T-cell (primary cell): Measurements from ENCODE around the gene CNOT9. TPM values are rescaled to one million over a fixed set of nuclear protein-coding genes. Genes with fewer than 3 reads are reported as not detected.

ENCODE experiments used
- ATAC-seq, 4 experiments: fragments of 200-7000 bp in 3 of 4; fragments of 150-1000 bp in 1 of 4; cut with Tn5 transposase; replicated peaks in 1 of 4; 1 replicate in 3 of 4; 2 replicates in 1 of 4; pipeline ENCODE4 v1.10.0; 2021; ENCODE audit warnings: moderate library complexity in 3 of 4, mild to moderate bottlenecking in 2 of 4, moderate number of reproducible peaks in 1 of 4
- CTCF ChIA-PET, 2 donors: fragments of 300-600 bp; sonication (Branson Sonifier 250); formaldehyde crosslinking; loops; one replicate each; lab custom pipeline; 2022; ENCODE audit warnings: antibody characterized with exemption in 2 of 2; lab: Charles Lee
- POLR2A ChIA-PET, 2 donors: fragments of 300-600 bp; sonication (Branson Sonifier 250); formaldehyde crosslinking; loops; one replicate each; lab custom pipeline; 2022; ENCODE audit warnings: antibody characterized with exemption in 2 of 2; lab: Charles Lee
- DNase-seq, 35 experiments: peaks; one replicate each; pipeline versions ENCODE4 v3.0.0 to v3.0.0-alpha.2; 2013 to 2023
- H3K27ac ChIP-seq: one replicate; pipeline ENCODE4 v1.5.1; 2013; ENCODE audit warnings: low read length
- H3K27me3 ChIP-seq, 2 experiments: replicated peaks in 1 of 2; 1 replicate in 1 of 2; 2 replicates in 1 of 2; pipeline versions ENCODE4 v1.6.1 to v1.7.0; 2013; ENCODE audit warnings: low read length in 1 of 2, mixed read lengths in 1 of 2; ENCODE audit not compliant: control insufficient read depth in 2 of 2, insufficient read depth in 2 of 2; ENCODE audit errors: extremely low read depth in 1 of 2
- H3K36me3 ChIP-seq, 2 donors: 1 replicate in 1 of 2; 2 replicates in 1 of 2; pipeline versions ENCODE4 v1.6.1 to v1.7.0; 2013; ENCODE audit warnings: low read length in 1 of 2; ENCODE audit not compliant: control insufficient read depth in 2 of 2, insufficient read depth in 1 of 2; ENCODE audit errors: extremely low read depth in 1 of 2
- H3K4me1 ChIP-seq, 2 experiments: 1 replicate in 1 of 2; 2 replicates in 1 of 2; pipeline versions ENCODE4 v1.6.1 to v1.7.0; 2013; ENCODE audit warnings: low read length in 2 of 2, mixed read lengths in 1 of 2; ENCODE audit not compliant: insufficient read depth in 2 of 2, control insufficient read depth in 1 of 2; ENCODE audit errors: extremely low read depth in 1 of 2
- H3K4me3 ChIP-seq, 2 donors: 1 replicate in 1 of 2; 2 replicates in 1 of 2; pipeline versions ENCODE4 v1.5.1 to v1.7.0; 2013; ENCODE audit warnings: mild to moderate bottlenecking in 2 of 2, low read length in 1 of 2, moderate library complexity in 1 of 2; ENCODE audit not compliant: control insufficient read depth in 1 of 2; ENCODE audit errors: extremely low read depth in 1 of 2
- H3K9me3 ChIP-seq: 2 replicates; pipeline ENCODE4 v1.7.0; 2013
- H3K27ac Mint-ChIP-seq, 2 donors: one replicate each; pipeline ENCODE4 v1.8.0; 2020 to 2021; ENCODE audit warnings: mild to moderate bottlenecking in 2 of 2, mixed read lengths in 2 of 2
- H3K27me3 Mint-ChIP-seq, 2 donors: one replicate each; pipeline ENCODE4 v1.8.0; 2021 to 2022; ENCODE audit warnings: mixed read lengths in 2 of 2
- H3K36me3 Mint-ChIP-seq: one replicate; pipeline ENCODE4 v1.8.0; 2021; ENCODE audit warnings: mixed read lengths
- H3K4me1 Mint-ChIP-seq, 3 donors: one replicate each; pipeline ENCODE4 v1.8.0; 2020 to 2022; ENCODE audit warnings: mixed read lengths in 3 of 3, mild to moderate bottlenecking in 1 of 3
- H3K4me3 Mint-ChIP-seq, 3 donors: one replicate each; pipeline ENCODE4 v1.8.0; 2020 to 2022; ENCODE audit warnings: mild to moderate bottlenecking in 3 of 3, mixed read lengths in 3 of 3, moderate library complexity in 3 of 3
- H3K9me3 Mint-ChIP-seq, 3 donors: one replicate each; pipeline ENCODE4 v1.8.0; 2020 to 2022; ENCODE audit warnings: mixed read lengths in 3 of 3
- WGBS: methylation state at CpG from one replicate; pipeline ENCODE4 v1.1.5; 2013; ENCODE audit warnings: missing lambda C conversion rate; ENCODE audit not compliant: insufficient coverage; 5-methylcytosine and 5-hydroxymethylcytosine counted together
- total RNA-seq, 35 experiments: library from RNA in 6 of 35; stranded (reverse) in 6 of 35; fragments of 120-200 nt in 1 of 35; gene quantifications; one replicate each; pipeline versions ENCODE4 v1.2.1 to v1.2.4 and lab custom pipeline; 2013 to 2026

The CNOT9 gene
- total RNA-seq, 5 donors from 2014 or later (not counting 1 experiment from before 2014, with no cell fraction given), result 44.1 to 64.2 (median 50.2) TPM

- H3K4me3 ChIP-seq, result no peak overlapping the region
- no peaks in the 10 kb centered on the region for H3K9me3 ChIP-seq
- peaks cover 21 to 61% of the 10 kb centered on the region in 2 donors for H3K36me3 ChIP-seq
- WGBS, result 100% methylated on average over 1 of the region's 5 CpGs
- ATAC-seq, result no peak
- no peaks in the 10 kb centered on the region for H3K27me3 ChIP-seq
- H3K27me3 Mint-ChIP-seq, result no peaks in the 10 kb centered on the region
- CTCF ChIA-PET, result no interaction called here
- no peak overlapping the region for H3K27ac ChIP-seq
- POLR2A ChIA-PET, result no interaction called here
- H3K36me3 Mint-ChIP-seq, result peaks cover 56% of the 10 kb centered on the region
- no peaks in the 10 kb centered on the region for H3K4me1 Mint-ChIP-seq
- H3K27ac Mint-ChIP-seq, result no peak overlapping the region
- no peak overlapping the region for H3K4me3 Mint-ChIP-seq
- no peak for DNase-seq
- no peaks in the 10 kb centered on the region for H3K9me3 Mint-ChIP-seq
- no peaks in the 10 kb centered on the region for H3K4me1 ChIP-seq
Measured at GRCh38 chr2:218635719-218636118, 67.1 kb downstream of the CNOT9 start.

DNA sequence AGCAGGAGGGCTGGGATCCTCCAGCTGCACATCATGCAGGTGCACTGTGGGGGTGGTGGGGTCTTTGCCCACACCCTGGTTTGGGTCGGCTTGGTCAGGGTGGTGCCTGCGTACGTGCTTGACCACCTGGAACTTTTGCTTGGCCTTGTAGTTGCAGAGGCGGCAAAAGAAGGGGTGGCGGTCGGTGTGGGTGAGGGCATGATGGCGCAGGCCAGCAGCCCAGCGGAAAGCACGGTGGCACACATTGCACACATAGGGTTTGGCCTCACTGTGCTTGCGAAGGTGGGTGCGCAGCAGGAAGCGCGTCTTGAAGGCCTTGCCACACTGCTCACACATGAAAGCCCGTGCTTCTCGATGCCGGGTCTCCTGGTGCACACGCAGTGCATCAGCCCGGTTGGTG is 69.7 kb downstream of the CNOT9 start:
- no peaks in the 10 kb centered on the region for H3K27me3 ChIP-seq
- Mint-ChIP-seq H3K9me3 (no peaks in the 10 kb centered on the region), H3K36me3 (peaks cover 56% of the 10 kb centered on the region), H3K4me1 (no peaks in the 10 kb centered on the region), H3K4me3 (no peak overlapping the region), H3K27me3 (no peaks in the 10 kb centered on the region), H3K27ac (peak overlapping the region in 1 of 2 donors; percentile 22)
- no peak for DNase-seq
- CTCF ChIA-PET, result no interaction called here
- no peaks in the 10 kb centered on the region for H3K9me3 ChIP-seq
- POLR2A ChIA-PET, result no interaction called here
- H3K36me3 ChIP-seq, result peaks cover 29 to 79% of the 10 kb centered on the region in 2 donors
- no peak for ATAC-seq
- WGBS, result 98% methylated on average over 18 of the region's 18 CpGs
- H3K4me3 ChIP-seq, result no peak overlapping the region
- no peaks in the 10 kb centered on the region for H3K4me1 ChIP-seq
- no peak overlapping the region for H3K27ac ChIP-seq

GRCh38 chr2:218642121-218642656 is 73.5 kb downstream of the CNOT9 start:
- Mint-ChIP-seq H3K36me3 (peaks cover 53% of the 10 kb centered on the region), H3K27me3 (no peaks in the 10 kb centered on the region), H3K9me3 (no peaks in the 10 kb centered on the region), H3K27ac (no peak overlapping the region), H3K4me3 (no peak overlapping the region), H3K4me1 (peaks cover 0 to 2% (median 0%) of the 10 kb centered on the region in 3 donors)
- ATAC-seq (no peak), DNase-seq (no peak)
- Histone ChIP-seq H3K27me3 (no peaks in the 10 kb centered on the region), H3K4me3 (no peak overlapping the region), H3K9me3 (no peaks in the 10 kb centered on the region), H3K36me3 (peaks cover 33 to 84% of the 10 kb centered on the region in 2 donors), H3K4me1 (no peaks in the 10 kb centered on the region), H3K27ac (no peak overlapping the region)
- POLR2A ChIA-PET, result interaction anchor here in 1 of 2 donors (0.7 kb wide), 1 partner anchor 286 kb away, joined by 4 read pairs; no protein-coding TSS in a partner anchor
- CTCF ChIA-PET, result no interaction called here
- 97% methylated on average over 18 of the region's 18 CpGs for WGBS

- H3K4me1 Mint-ChIP-seq, result peaks cover 0 to 6% (median 4%) of the 10 kb centered on the region in 3 donors
- WGBS, result 96% methylated on average over 16 of the region's 17 CpGs
- Histone ChIP-seq H3K4me1 (no peaks in the 10 kb centered on the region), H3K36me3 (peaks cover 32 to 84% of the 10 kb centered on the region in 2 donors), H3K27me3 (no peaks in the 10 kb centered on the region), H3K27ac (no peak overlapping the region), H3K4me3 (no peak overlapping the region), H3K9me3 (no peaks in the 10 kb centered on the region)
- H3K27ac Mint-ChIP-seq, result no peak overlapping the region
- H3K36me3 Mint-ChIP-seq, result peaks cover 53% of the 10 kb centered on the region
- H3K4me3 Mint-ChIP-seq, result no peak overlapping the region
- ChIA-PET POLR2A (no interaction called here), CTCF (no interaction called here)
- H3K9me3 Mint-ChIP-seq, result no peaks in the 10 kb centered on the region
- no peaks in the 10 kb centered on the region for H3K27me3 Mint-ChIP-seq
- ATAC-seq (no peak), DNase-seq (no peak)
Measured at GRCh38 chr2:218642786-218643185, 74.1 kb downstream of the CNOT9 start.

- ATAC-seq, result no peak
- Histone ChIP-seq H3K27ac (no peak overlapping the region), H3K4me1 (peaks cover 0 to 7% of the 10 kb centered on the region in 2 experiments), H3K36me3 (peaks cover 23 to 84% of the 10 kb centered on the region in 2 donors), H3K27me3 (no peaks in the 10 kb centered on the region), H3K9me3 (no peaks in the 10 kb centered on the region), H3K4me3 (no peak overlapping the region)
- ChIA-PET POLR2A (no interaction called here), CTCF (interaction anchor here in 1 of 2 donors (0.6 kb wide), 1 partner anchor 23 kb away, joined by 9 read pairs; no protein-coding TSS in a partner anchor)
- no peak for DNase-seq
- Mint-ChIP-seq H3K27me3 (no peaks in the 10 kb centered on the region), H3K36me3 (peaks cover 55% of the 10 kb centered on the region), H3K4me3 (no peak overlapping the region), H3K4me1 (peaks cover 10 to 14% (median 13%) of the 10 kb centered on the region in 3 donors), H3K27ac (no peak overlapping the region), H3K9me3 (no peaks in the 10 kb centered on the region)
- WGBS, result 94% methylated on average over 7 of the region's 10 CpGs
Measured at GRCh38 chr2:218643751-218644310, 75.2 kb downstream of the CNOT9 start.

DNA sequence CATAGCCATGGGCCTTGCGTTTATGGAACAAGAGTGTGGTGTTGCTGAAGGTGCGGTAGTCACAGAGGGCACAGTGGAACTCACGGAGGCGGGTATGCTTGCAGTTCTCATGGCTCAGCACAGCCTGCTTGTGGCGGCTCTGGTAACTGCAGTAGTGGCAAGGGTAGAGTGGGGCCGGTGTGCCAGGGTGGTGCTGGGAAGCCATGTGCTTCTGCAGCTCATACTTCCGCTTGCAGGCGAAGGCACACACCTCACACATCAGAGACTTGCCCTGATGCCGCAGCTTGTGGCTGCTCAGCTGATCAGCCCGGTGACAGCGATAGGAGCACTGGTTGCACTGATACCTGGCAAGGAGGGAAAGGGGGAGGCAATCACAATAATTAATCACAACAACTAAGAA is 76.1 kb downstream of the CNOT9 start:
- H3K4me1 ChIP-seq, result peaks cover 0 to 7% of the 10 kb centered on the region in 2 experiments
- no peak overlapping the region for H3K4me3 ChIP-seq
- no peak overlapping the region for H3K27ac ChIP-seq
- ChIA-PET POLR2A (no interaction called here), CTCF (interaction anchor here in 1 of 2 donors (0.5 kb wide), 2 partner anchors 13 to 116 kb away, joined by 3 to 5 read pairs; no protein-coding TSS in a partner anchor)
- H3K27ac Mint-ChIP-seq, result no peak overlapping the region
- H3K4me1 Mint-ChIP-seq, result peaks cover 10 to 14% (median 13%) of the 10 kb centered on the region in 3 donors
- no peaks in the 10 kb centered on the region for H3K9me3 Mint-ChIP-seq
- H3K36me3 ChIP-seq, result peaks cover 26 to 84% of the 10 kb centered on the region in 2 donors
- no peaks in the 10 kb centered on the region for H3K27me3 ChIP-seq
- H3K27me3 Mint-ChIP-seq, result no peaks in the 10 kb centered on the region
- DNase-seq (no peak), ATAC-seq (no peak)
- WGBS, result 100% methylated on average over 3 of the region's 11 CpGs
- H3K36me3 Mint-ChIP-seq, result peaks cover 56% of the 10 kb centered on the region
- H3K4me3 Mint-ChIP-seq, result no peak overlapping the region
- no peaks in the 10 kb centered on the region for H3K9me3 ChIP-seq
